Common myeloid progenitor, CD34-positive (primary cell): ENCODE results near the gene NAB2.
A peak's percentile ranks its signal among the peaks of the same experiment; 100 is the strongest.

Source experiments
- CTCF ChIA-PET: fragments of 350-600 bp; sonication (Branson Sonifier 250); formaldehyde crosslinking; loops from one replicate; lab custom pipeline; 2021; ENCODE audit warnings: antibody characterized with exemption; lab: Charles Lee
- POLR2A ChIA-PET: fragments of 350-600 bp; sonication (Branson Sonifier 250); formaldehyde crosslinking; loops from one replicate; lab custom pipeline; 2021; ENCODE audit warnings: antibody characterized with exemption; lab: Charles Lee
- DNase-seq, 3 donors: peaks; one replicate each; pipeline versions ENCODE4 v3.0.0 to v3.0.0-alpha.2; 2013
- H3K27ac ChIP-seq, 2 experiments: 1 replicate in 1 of 2; 2 replicates in 1 of 2; pipeline ENCODE4 v1.7.0; 2013; ENCODE audit warnings: inconsistent platforms in 2 of 2, low read length in 2 of 2, mild to moderate bottlenecking in 2 of 2, low read depth in 1 of 2, moderate library complexity in 1 of 2; ENCODE audit not compliant: severe bottlenecking in 2 of 2, insufficient read depth in 1 of 2, poor library complexity in 1 of 2
- H3K27me3 ChIP-seq, 5 experiments: replicated peaks in 2 of 5; 1 replicate in 3 of 5; 2 replicates in 2 of 5; pipeline versions ENCODE4 v1.6.1 to v1.7.0; 2013; ENCODE audit warnings: low read length in 4 of 5, mild to moderate bottlenecking in 2 of 5, moderate library complexity in 2 of 5, inconsistent platforms in 1 of 5; ENCODE audit not compliant: insufficient read depth in 5 of 5, control insufficient read depth in 4 of 5
- H3K36me3 ChIP-seq, 4 experiments: 1 replicate in 2 of 4; 2 replicates in 2 of 4; pipeline versions ENCODE4 v1.6.1 to v1.7.0; 2013; ENCODE audit warnings: low read length in 3 of 4, control low read depth in 1 of 4, mild to moderate bottlenecking in 1 of 4; ENCODE audit not compliant: control insufficient read depth in 4 of 4, insufficient read depth in 4 of 4
- H3K4me1 ChIP-seq, 4 experiments: 1 replicate in 3 of 4; 2 replicates in 1 of 4; pipeline versions ENCODE4 v1.6.1 to v1.7.1; 2013; ENCODE audit warnings: low read length in 3 of 4, mild to moderate bottlenecking in 3 of 4, control low read depth in 1 of 4, inconsistent platforms in 1 of 4, moderate library complexity in 1 of 4; ENCODE audit not compliant: control insufficient read depth in 4 of 4, insufficient read depth in 4 of 4; ENCODE audit errors: control extremely low read depth in 1 of 4
- H3K4me3 ChIP-seq, 7 experiments: 1 replicate in 4 of 7; 2 replicates in 3 of 7; pipeline versions ENCODE4 v1.5.1 to v1.7.0; 2013; ENCODE audit warnings: mild to moderate bottlenecking in 7 of 7, low read length in 6 of 7, moderate library complexity in 6 of 7, inconsistent platforms in 2 of 7, low read depth in 2 of 7, control low read depth in 1 of 7; ENCODE audit not compliant: insufficient read depth in 4 of 7, control insufficient read depth in 1 of 7; ENCODE audit errors: extremely low read depth in 1 of 7
- H3K9me3 ChIP-seq, 5 experiments: 1 replicate in 4 of 5; 2 replicates in 1 of 5; pipeline versions ENCODE4 v1.6.1 to v1.7.1; 2013; ENCODE audit warnings: low read length in 4 of 5, mild to moderate bottlenecking in 2 of 5, inconsistent platforms in 1 of 5, low read depth in 1 of 5, moderate library complexity in 1 of 5; ENCODE audit not compliant: control insufficient read depth in 4 of 5, insufficient read depth in 2 of 5; ENCODE audit errors: control extremely low read depth in 1 of 5
- WGBS: methylation state at CpG from one replicate; pipeline ENCODE4 v1.1.5; 2013; ENCODE audit not compliant: insufficient coverage; 5-methylcytosine and 5-hydroxymethylcytosine counted together

NAB2 gene

DNA sequence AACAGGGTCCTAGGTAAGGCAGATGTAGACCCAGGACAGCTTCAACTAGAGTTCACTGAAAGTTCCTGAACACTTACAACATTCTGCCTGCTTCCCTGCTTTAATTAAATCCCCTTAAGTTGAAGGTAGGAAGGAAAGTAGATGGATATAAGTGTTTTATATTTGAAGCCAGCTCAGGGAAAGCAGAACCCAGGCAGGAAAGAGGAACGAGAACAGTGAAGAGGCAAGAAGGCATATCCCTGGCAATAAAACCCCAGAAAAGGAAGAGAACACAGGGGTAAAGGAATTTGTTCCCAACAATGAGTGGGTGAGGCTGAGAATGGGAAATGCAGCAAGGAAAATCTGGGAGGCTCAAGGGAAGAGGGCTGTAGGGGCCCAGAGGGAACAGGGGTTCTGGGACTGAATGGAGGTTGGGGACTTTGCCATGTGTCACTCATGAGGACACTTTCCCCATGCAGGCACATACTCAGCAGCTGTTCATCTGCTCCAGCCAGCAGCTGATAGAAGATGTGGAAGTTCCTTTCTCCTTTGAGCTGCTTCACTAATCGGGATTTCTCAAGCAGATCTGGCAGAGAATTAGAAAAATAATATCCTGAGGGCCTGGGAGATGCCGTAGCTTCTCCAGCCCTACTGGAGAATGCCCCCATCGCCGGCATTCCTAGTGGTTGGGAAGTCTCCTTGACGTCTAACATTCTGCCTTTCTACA lies 42.7 kb upstream of the NAB2 start:
- ChIA-PET POLR2A (no interaction called here), CTCF (interaction anchor here (0.6 to 4.4 kb wide), 5 partner anchors 13 to 38 kb away, joined by 3 to 25 read pairs (median 8); no protein-coding TSS in a partner anchor)
- no peak for DNase-seq
- Histone ChIP-seq H3K4me3 (no peak overlapping the region), H3K36me3 (no peaks in the 10 kb centered on the region), H3K4me1 (peaks cover 0 to 29% (median 7%) of the 10 kb centered on the region in 4 experiments), H3K9me3 (no peaks in the 10 kb centered on the region), H3K27ac (no peak overlapping the region), H3K27me3 (no peaks in the 10 kb centered on the region)
- WGBS, result 80% methylated on average over 6 of the region's 6 CpGs

DNA sequence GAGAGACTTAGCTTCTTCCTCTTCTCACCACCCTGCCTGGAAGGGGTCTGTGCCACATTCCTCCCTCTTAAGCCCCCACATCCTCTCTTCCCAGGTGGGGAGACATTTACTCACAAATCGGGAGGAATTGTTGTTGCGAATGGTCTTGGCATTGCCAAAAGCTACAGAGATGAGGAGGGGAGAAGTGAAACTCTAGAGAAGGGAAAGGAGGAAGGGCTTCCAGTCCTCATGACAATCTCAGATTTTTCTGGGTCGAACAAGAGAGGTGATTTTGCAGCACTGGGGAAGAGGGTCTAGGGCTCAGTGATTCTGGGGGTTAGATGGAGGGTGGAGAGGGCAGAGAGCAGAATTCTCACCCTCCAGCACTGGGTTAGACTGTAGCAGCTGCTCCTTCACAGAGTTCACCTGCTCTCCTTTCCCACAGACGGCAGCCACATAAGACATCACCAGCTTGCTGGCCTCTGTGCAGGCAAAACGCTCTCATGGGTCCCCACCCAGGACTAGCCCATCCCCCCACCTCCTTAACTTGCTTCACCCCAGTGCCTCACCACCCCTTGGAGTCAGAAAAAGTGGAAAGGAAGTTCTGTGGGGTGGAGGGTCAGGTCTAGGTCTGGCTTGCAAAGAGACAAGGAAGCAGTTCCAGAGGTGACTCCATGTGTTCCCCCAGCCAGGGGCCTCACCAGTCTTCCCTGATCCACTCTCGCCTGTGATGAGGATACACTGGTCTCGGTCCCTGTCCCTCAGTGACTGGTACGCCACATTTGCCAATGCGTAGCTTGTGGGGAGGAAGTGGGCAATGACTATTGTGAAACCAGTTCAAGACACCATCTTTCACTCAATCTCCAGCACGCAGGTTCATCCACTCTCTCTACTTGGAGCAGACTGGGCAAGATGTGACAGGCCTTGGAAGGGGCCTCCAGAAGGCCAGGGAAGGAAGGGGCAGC lies 41.7 kb upstream of the NAB2 start:
- Histone ChIP-seq H3K4me1 (peaks cover 0 to 28% (median 7%) of the 10 kb centered on the region in 4 experiments), H3K27me3 (no peaks in the 10 kb centered on the region), H3K9me3 (no peaks in the 10 kb centered on the region), H3K4me3 (no peak overlapping the region), H3K36me3 (no peaks in the 10 kb centered on the region), H3K27ac (no peak overlapping the region)
- POLR2A ChIA-PET, result no interaction called here
- CTCF ChIA-PET, result interaction anchor here (0.5 to 4.4 kb wide), 10 partner anchors 10 to 197 kb away, joined by 3 to 25 read pairs (median 4); no protein-coding TSS in a partner anchor
- DNase-seq, result peak in 2 of 3 donors; percentile 42 to 53
- 68% methylated on average over 3 of the region's 10 CpGs for WGBS

DNA sequence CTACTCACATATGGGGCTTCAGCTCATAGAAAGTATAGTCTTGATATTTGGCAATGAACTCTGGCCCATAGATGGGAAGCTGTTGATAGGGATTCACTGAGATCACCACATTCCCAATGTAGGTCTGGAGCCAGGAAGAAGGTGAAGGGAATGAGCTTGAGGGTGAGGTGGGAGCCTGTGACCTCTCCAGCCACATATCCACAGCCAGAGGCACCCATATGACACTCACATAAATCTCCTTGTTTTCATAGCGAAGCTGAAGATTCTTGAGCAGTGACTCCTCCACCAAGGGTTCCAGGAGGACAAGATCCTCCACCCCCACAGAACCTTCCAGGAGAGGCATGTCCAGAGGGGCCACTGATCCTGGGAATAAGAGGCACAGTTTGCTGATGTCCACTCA lies 40.9 kb upstream of the NAB2 start:
- Histone ChIP-seq H3K9me3 (no peaks in the 10 kb centered on the region), H3K36me3 (no peaks in the 10 kb centered on the region), H3K4me1 (peaks cover 0 to 28% (median 7%) of the 10 kb centered on the region in 4 experiments), H3K27me3 (no peaks in the 10 kb centered on the region), H3K4me3 (no peak overlapping the region), H3K27ac (no peak overlapping the region)
- ChIA-PET POLR2A (no interaction called here), CTCF (interaction anchor here (0.8 to 4.4 kb wide), 8 partner anchors 11 to 125 kb away, joined by 3 to 25 read pairs (median 5); no protein-coding TSS in a partner anchor)
- DNase-seq, result no peak
- WGBS, result no CpG with 5 or more reads among the region's 1 CpG

DNA sequence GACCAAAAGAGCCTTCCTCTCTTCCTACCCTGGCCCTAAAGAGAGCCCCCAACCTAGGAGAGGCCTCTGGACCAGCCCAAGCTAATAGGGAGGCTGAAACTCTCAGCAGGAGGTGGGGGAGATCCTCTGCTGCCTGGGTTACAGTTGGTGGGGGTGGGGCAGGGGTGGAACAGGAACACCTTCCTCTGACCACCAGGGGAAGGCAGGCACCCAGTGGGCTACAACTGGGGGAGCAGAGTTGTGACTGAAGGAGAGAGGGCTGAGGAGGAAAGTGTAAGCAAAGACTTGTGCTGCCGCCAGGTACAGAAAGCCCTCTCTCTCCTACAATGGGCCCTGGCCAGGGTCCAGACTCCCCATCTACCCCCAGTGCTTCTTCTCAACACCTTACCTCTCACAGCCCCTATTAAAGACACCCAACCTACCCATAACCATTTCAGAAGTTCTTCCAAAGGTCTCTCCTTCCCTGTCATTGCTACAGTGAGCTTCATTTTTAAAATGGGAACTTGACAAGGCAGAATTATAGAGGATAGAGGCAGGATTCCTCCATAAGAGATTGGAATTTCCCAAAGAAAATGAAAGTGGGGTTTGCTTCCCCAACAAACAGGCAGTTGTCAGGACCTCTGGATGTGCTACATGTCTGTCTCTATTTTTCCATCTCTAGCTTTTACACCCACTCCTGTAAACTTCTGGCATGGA lies 40.3 kb upstream of the NAB2 start:
- DNase-seq, result no peak
- Histone ChIP-seq H3K27ac (no peak overlapping the region), H3K27me3 (no peaks in the 10 kb centered on the region), H3K4me1 (peaks cover 0 to 28% (median 7%) of the 10 kb centered on the region in 4 experiments), H3K4me3 (no peak overlapping the region), H3K9me3 (no peaks in the 10 kb centered on the region), H3K36me3 (no peaks in the 10 kb centered on the region)
- CTCF ChIA-PET, result interaction anchor here (0.8 to 4.4 kb wide), 8 partner anchors 8 to 74 kb away, joined by 3 to 25 read pairs (median 5); no protein-coding TSS in a partner anchor
- POLR2A ChIA-PET, result no interaction called here
- no CpG with 5 or more reads among the region's 1 CpG for WGBS

DNA sequence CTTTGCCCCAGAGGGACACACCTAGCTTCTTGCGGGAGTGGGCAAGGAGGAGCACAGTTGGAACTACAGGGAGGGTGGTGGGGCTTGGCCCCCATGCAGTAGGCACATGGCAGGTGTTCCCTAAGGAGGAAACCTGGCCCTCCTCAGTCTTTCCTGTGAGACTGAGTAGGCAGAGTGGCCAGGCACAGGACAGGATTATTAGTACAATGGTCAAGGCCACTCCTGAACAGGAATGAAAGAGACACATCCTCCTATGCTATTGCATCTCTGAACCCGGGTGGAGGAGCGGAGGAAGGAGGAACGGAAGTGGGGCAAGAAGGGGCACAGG lies 39.8 kb upstream of the NAB2 start:
- DNase-seq, result no peak
- H3K27me3 ChIP-seq, result no peaks in the 10 kb centered on the region
- whole genome bisulfite sequencing, result 82% methylated on average over 3 of the region's 4 CpGs
- ChIA-PET CTCF (interaction anchor here (0.7 to 4.4 kb wide), 6 partner anchors 8 to 75 kb away, joined by 3 to 25 read pairs (median 6); no protein-coding TSS in a partner anchor), POLR2A (no interaction called here)
- H3K36me3 ChIP-seq, result no peaks in the 10 kb centered on the region
- H3K27ac ChIP-seq, result no peak overlapping the region
- H3K4me3 ChIP-seq, result no peak overlapping the region
- H3K9me3 ChIP-seq, result no peaks in the 10 kb centered on the region
- H3K4me1 ChIP-seq, result peaks cover 0 to 28% (median 7%) of the 10 kb centered on the region in 4 experiments

DNA sequence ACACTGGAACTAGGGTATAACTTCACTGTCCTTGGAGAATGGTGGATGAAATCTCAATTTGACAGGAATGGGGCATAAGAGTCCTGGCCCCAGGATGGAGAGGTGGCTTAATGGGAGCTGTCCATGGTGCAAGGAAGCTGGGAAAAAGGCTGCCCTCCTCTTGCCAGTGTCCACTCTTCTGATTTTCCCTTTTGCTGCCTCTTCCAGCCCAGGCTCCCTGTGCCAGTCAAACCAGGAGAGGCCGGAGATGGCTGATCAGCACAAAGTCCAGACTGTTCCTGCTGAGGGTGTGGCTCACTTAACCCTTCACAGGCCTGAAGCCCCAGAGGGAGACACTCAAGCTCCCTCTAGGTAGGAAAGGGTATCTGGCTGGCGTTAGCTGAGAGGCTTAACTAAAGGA lies 39.0 kb upstream of the NAB2 start, which contains the start of gene MYO1A:
TSS of gene MYO1A (minus strand) at position 240 of the 400 bp plus-strand sequence. CDS start 1,806 bp downstream, outside the sequence.
- no peak within 1 kb of the TSS for H3K27ac ChIP-seq
- 88% methylated on average over 1 of the region's 2 CpGs for WGBS
- no peaks in the 10 kb centered on the region for H3K36me3 ChIP-seq
- ChIA-PET POLR2A (no interaction called here), CTCF (interaction anchor here (0.7 to 4.4 kb wide), 9 partner anchors 9 to 133 kb away, joined by 3 to 25 read pairs (median 3); partner anchors contain the start of gene TAC3)
- H3K4me1 ChIP-seq, result peaks cover 0 to 28% (median 7%) of the 10 kb centered on the region in 4 experiments
- DNase-seq, result no peak
- no peak within 1 kb of the TSS for H3K4me3 ChIP-seq
- no peaks in the 10 kb centered on the region for H3K9me3 ChIP-seq
- no peaks in the 10 kb centered on the region for H3K27me3 ChIP-seq
